HG03469 (cell line): ENCODE results near the gene POLN.

Source experiments
- ATAC-seq: cut with Tn5 transposase; IDR thresholded peaks from one replicate; pipeline ENCODE4 v1.9.1; 2021; ENCODE audit warnings: mild to moderate bottlenecking, moderate library complexity, moderate number of reproducible peaks; ENCODE audit not compliant: unreplicated experiment

The POLN gene

DNA sequence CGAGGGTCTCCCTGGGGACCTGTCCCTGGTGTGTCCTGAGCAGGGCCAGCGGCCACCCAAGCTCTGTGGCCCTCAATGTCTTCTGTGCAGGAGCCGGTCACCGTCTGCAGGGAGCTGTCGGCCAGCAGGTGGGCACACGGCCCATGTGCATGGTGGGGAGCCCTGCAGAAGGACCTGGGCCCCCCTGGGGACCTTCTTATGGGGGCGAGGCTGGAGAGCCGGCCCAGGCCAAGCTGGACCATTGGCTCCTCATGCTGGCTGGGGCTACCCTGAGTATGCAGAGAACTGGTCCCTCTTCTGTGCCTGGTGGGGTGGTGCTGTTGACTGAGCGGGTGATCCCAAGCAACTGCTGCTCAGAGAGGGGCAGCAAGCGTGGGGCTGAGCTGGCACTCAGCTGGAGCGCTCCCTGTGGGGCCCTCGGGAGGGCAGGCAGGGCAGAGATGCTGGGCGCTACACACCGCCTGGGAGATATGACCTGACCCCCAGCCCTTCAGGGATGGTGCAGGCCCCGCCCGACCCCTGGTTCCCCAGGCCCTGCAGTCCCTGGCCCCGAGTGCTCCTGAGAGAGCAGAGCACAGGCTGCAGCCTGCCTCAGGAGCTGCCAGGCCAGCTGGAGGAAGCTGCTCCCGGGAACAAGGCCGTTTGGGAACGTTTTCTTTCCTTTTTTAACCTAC, 168.0 kb downstream of the POLN start:
- no peak for ATAC-seq

DNA sequence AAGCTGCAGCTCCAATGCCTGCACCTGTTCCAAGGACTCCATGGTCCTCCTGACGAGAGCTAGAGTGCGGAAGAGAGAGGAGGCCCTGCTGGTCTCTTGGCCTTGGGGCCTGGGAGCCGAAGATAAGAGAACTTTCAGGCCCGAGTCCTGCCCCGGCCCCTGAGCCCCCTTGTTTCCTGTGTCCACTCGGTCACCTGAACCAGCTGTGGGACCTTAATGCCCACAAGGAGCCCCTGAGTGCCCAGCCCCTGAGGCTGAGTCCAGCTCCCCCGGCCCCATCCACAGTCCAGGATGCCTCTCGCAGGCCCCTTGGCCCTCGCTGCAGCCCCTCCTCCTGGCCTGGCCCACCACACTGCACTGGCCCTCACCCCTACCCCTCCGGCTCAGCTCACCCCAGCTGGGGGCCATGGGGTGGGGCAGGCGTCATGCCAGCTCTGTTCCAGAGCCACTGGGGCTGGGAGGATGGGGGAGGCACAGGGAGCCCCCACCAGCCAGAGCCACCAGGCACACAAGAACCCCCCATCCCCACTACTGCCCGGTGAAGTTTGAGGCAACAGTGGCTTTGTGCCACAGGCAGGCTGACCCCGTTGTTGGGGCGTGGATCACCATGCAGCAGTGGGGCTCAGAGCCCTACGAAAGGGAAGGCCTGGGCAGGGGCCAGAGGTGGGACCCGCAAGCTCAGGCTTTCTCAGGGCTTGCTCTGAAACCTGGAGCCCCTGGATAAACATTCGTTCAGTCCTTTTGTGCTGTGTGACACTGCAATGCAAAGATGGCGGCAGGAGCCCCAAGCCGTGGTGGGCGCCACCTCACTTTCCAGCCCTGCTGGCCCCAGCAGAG, 168.7 kb downstream of the POLN start:
- ATAC-seq, result no peak

DNA sequence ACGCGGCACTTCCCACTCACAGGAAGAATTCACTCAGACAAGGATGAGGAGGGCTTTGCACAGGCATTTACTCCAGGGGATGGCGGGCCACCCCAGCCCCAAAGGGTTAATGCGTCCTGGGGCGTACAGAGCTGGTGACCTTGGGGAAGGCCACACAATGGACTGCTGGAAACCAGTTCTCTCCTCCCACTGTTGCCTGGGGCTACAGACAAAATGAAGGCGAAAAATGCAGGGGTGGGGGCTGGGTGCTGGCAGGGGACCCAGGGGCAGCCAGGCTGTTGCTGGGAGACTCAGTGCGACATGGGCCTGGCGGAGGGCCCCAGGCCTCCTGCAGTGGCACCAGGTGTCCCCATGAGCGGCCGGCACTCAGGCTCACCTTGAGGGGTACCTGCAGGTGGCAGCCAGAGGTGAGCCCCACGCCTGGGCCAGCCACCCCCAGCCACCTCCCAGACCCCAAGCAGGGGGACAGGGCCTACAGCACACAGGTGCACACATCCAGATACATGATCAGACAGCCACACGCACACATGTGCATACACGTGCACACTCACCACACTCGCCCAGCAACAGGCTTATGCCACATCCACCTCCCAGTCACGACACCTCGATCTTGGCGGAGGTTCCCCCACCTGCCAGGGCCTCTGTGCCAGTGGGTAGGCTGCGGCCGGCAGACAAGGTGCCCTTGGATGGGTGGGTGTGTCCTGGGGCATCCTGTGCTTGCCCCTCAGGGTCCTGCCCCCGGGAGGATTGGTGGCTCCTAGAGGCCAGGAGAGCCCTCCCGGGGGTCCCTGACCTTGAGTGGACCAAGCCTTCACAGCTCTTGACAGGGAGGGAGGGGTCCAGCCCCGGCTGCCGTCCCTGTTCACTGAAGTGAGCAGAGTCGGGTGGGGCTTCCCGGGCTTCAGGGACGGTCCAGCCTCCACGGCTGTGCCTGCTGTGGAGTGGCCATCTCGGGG, 169.7 kb downstream of the POLN start:
- ATAC-seq, result no peak

DNA sequence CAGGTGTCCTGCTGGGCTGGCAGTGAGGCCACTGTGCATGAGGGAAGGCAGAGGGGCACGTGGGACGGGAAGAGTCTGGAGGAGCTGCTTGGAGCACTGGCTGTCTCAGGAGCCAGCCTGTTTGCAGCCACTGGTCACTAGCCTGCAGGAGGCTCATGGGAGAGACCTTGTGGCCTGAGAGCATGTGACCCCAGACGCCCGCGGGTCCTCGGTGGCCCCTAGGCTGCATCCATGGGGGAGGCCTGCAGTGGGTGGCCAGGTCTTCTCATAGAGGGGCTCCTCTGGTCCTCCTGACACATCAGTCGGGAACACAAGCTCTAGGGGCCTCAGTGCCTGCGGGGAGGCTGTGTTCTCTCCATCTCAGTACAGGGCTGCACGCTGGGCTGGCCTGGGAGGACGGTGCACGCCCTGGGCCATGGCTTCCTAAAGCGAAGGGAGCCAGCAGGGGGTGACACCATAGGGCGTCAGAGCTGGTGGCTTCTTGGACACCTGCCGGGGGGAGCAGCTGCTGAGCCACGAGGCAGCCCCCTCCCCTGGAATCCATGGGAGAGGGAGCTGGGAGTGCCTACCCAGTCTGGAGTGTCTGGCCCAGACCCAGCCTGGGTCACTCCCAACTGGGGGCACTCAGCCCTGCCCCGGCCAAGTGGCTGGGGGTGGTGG, 170.5 kb downstream of the POLN start:
- ATAC-seq, result no peak

DNA sequence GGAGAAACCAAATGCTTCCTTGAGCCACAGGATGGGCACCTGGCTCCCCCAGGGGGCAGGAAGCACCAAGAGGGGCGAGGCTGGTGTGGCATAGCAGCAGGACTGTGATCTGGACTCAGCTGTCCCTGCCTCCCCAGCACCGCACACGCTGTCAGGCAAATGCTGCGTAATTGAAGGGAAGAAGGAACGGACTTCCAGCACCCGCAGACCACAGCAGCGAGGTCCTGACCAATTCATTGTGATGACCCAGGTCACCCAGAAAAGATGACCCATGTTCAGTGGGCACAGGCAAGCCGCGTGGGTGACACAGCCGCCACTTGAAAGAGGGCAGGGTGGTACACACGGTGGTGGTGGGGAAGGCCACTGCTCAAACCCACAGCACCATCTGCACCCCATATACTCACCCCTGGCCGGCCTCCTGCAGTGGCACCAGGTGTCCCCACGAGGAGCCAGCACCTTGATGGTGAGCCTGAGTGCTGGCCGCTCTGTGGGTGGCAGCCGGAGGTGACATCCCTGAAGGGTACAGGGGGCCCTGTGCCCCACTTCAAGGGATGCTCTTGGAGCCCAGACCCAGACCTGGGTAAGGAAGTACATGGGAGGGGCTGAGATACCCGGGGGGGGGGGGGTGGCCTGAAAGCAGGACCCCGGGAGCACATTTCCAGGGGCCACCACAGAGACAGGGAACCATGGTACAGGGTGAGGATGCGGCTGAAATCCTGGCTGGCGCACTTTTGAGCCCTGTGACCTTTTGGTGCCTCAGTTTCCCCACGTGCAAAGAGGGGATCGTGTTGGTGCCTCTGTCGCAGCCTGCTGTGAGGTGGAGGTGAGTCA, 171.3 kb downstream of the POLN start:
- ATAC-seq, result no peak

DNA sequence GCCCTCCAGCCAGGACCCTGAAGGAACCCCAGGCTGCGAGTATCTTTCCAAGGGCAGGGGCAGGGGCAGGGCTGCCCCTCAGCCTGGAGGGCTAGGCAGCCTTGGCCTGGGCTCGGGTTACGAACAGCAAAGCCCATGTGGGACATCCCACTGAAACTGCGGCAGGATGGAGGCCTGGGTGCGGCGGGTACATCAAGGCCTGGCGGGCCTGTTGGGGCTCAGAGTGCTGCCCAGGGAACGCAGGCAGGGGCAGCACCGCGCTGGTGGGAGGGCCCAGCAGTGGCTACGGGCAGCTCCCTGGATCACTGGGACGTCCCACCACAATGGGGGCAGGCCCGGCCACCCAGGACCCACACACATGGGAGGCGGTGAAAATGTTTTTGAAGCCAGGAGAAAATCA, 171.9 kb downstream of the POLN start:
- ATAC-seq, result no peak

DNA sequence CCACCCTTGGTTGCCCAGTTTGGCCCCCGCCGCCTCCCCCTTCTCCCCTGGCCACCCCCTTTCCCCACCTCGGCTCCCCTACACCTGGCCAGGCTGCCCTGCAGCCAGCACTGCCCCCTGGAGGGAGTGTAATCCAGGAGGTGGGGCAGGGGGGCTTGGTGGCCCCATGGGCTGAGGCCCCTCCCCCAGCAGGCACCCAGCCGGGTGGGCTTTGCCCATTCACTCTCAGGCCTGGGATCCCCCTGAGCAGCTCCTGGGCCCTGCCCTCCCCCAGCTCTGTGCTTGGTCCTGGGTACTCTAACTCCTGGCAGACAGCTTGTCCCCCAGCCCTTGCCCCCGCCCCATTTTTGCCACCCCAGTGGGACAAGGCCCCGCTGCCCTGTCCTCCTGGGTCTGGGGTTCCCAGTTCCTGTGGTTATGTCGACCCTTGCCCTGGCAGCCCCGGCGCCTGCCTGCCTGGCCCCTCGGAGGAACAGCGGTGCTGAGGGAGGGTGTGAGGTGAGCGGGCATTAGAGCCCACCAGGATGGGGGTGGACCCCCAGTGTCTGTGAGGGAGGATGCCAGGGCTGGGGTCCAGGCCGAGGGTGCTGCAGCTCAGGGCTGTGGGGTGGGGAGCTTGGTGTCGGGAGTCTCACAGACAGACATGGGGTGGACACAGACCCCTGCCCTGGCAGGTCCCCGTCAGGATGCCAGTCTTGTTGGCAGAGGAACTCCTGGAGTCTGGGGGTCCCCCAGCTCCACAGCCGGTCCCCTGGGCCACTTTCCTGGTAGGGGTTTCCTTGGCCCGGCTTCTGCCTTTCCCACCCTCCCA, 172.6 kb downstream of the POLN start:
- no peak for ATAC-seq

DNA sequence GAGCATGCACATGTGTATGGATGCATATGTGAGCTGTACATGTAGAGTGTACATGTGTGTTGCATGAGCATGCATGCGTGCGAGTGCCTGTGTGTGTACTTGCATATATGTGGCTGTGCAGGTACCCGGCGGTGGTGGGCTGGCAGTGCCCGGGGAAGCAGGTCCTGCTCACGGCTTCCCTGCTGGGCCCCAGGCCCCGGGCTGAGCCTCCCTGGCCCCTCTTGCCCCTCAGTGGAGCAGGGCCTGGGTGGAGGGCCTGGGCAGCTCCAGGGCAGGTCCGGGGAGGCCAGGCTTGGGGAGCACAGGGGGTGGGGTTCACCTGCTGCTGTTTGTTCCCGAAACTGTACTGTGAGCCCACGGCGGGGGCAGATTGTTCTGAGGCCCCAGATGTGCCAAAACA, 173.4 kb downstream of the POLN start:
- no peak for ATAC-seq

DNA sequence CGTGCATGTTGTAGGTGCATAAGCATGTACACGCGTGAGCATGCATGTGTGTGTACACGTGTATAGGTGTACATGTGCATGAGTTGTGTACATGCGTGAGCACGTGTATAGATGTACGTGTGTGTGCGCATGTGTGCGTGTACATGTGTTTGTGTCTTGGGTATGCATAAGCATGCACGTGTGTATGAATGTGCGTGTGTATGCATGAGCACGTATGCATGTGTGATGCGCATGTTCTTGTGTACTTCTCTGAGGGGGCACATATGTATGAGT, 173.8 kb downstream of the POLN start:
- ATAC-seq, result no peak

DNA sequence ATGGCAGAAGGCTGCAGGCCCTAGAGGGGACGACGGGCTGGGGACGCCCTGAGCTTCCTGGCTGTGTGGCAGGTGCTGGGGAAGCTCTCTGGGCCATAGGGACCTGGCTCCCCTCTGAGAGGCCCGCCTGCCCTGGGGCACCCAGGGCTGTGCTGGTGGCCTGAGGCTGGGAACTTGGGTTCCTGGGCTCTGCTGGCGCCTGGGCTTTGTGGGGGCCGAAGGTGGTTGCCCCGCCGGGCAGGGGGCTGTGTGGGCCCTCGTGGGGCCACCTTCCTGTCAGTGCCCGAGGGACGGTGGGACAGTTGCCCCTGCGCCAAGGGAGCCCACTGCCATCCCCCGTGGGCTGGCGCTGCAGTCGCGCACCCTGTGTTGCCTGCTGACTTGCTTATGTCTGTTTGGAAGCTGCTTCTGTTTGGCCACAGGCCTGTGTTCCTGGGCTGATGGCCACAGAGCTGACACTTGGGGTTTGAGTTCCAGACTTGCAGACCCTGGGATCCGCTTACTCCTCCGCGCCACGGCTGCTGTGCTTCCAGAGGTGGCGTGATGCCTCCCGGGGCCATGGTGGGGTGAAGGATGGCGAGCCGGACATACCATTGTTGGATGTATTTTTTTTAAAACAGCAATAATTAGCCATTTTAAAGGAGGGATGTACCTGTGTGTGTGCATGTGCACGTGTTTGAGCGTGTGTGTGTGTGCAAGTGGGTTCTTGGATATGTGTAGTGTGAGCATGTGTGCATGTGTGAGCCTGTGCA, 174.3 kb downstream of the POLN start:
- no peak for ATAC-seq

DNA sequence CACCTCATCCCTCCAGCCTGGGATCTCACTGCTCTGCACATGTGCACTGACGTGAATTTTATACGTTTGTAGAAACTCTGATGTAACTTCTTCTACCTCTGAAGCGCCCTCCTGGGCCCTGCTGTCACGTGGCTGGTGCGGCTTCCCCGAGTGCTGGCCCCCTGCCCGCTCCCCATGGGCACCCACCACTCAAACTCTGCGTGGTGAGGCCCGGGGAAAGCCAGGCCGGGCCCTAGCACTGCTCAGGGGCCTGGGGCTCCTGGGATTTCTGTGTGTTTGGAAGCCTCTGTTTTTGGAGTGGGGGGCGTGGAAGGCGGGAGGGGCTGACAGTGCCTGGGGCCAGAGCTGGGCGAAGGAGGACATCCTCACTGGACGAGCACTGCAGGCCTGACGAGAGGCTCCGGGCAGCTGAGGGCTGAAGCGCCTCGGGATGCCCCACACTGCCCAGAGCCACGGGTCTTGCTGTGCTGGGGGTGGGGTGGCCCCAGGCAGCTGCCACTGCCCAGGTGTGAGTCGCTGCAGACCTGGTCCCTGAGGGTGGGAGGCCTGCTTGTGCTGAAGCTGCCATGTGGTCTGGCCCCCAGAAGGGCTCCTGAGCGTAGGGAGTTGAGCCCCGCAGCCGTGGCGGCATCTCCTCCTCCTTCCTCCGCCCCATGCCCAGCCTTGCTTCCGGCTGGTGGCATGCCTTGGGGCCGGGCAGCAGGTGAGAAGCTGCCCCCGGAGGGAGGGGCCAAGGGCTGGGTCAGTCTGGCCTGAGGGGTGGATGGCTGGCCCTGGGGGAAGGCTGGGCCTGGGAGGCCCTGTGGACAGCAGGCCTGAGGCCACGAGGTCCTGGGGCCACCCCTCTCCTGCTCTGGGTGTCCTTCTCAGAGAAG, 175.1 kb downstream of the POLN start:
- no peak for ATAC-seq

DNA sequence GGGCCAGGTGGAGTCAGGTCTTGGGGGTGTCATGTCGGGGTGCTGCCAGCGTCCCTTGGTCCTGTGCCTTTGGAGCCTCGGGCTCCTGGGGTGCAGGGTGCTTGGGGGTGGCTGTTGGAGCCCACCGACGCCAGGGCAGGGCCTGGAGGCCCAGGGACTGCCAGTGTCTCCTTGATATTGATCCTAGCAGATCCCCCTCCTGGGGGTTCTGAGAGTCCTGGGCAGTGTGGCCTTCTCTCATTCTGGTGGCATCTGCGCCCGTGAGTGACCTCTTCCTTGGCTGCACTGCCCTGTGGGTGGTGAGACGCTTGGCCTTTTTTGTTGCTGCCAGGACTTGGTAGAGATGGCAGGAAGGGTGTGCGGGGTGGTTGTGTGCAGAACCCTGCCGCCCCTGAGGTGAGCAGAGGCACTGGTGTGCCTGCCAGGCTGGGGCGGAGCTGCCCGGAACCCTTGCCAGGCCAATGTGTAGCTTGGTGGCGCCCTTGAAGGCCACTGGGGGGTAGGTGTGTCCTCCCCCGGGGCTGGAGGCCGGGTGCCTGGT, 175.8 kb downstream of the POLN start:
- no peak for ATAC-seq

DNA sequence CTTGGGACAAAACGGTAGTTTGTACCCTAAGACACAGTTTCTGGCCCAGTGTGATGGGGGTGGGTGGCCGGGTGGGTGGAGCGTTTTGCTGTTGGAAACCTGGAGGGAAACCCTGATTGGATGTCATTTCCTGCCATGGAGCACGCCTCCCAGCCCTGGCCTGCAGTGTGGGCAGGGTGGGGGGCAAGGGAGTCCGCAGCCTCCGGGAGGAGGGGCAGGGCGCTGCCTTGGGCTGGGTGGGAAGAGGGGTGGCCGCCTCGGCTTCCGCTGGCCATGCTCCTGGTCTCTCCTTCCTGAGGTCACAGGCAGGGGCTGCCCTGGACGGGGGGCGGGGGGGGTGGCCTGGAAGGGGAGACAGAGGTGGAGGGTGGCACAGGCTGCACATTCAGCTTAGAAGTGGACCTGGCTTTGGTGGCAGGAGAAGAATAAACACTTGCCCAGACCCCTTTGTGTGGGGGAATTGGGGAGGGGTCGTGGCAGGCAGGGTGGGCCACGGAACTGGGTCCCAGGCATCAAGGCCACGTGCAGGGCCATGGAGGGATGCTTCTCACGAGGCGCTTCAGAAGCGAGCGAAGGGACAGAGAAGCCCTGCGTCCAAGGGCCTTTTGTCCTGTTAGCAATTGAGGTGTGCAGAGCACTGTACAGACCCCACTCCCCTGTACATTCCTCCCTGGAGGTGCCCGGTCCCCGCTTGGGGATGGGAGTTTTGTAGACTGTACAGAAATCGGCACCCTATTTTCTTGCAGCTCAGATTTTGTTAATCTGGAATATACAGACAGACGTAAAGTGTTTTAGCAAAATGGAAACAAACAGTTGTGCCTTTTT, 176.6 kb downstream of the POLN start:
- no peak for ATAC-seq

DNA sequence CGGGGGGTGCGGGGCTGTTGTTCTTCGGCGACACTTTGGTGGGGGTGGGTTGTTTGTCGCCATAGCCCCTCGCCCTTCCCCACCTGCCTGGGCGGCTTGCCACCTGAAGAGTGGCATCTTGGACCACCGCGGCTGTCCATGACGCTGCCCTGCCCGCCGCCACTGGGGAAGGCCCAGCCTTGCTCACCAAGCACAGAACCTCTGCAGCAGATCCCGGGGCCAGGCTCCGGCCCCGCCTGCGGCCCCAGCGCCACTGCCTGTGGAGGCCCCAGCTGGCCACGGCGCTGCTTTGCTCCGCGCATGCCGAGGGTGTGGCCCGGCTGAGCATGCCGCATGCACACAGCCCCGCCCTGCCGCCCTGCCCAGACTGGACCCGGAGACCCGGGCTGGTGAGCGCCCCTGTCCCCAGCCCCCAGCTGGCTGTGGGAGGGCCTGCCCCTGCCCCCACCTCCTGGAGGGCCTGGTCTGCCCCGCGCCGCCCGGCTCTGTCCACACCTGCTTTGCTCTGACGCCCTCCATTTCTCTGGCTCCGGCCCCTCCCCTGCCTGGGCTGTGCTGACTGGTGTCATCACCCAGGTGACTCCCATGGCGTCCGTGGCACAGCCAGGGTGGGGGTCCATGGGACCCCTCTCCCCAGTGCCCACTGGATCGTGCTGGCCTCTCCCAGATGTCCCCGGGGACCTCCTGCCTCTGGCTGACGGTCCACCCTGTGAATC, 177.5 kb downstream of the POLN start:
- no peak for ATAC-seq

DNA sequence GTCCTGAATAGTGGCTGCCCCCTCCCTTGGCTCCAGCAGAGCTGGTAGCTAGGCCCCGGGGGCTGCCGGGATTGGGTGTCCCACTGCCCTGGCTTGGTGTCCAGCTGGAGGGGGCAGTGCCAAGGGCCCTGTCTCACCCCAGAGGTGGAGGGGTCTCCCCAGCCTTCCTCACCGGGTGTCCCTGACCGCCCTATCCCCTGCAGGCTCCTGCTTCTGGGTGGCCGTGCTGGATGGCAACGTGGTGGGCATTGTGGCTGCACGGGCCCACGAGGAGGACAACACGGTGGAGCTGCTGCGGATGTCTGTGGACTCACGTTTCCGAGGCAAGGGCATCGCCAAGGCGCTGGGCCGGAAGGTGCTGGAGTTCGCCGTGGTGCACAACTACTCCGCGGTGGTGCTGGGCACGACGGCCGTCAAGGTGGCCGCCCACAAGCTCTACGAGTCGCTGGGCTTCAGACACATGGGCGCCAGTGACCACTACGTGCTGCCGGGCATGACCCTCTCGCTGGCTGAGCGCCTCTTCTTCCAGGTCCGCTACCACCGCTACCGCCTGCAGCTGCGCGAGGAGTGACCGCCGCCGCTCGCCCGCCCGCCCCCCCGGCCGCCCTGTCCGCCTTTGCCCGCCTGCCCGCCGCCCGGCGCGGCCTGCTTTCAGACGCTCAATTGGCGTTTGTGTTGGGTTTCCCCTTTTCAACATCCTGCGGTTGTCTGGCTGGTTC, 178.2 kb downstream of the POLN start:
- ATAC-seq, result no peak
